Ishikawa (cell line): ENCODE measurements around the gene CD36.

ENCODE experiments used
- CEBPB ChIP-seq: IDR thresholded peaks from 2 replicates; pipeline ENCODE4 v1.6.1; 2012
- CREB1 ChIP-seq: IDR thresholded peaks from 2 replicates; pipeline ENCODE4 v1.6.1; 2012; ENCODE audit warnings: low read depth
- EGR1 ChIP-seq: IDR thresholded peaks from 2 replicates; pipeline ENCODE4 v1.6.1; 2012
- EP300 ChIP-seq: IDR thresholded peaks from 2 replicates; pipeline ENCODE4 v1.6.1; 2012; ENCODE audit warnings: borderline replicate concordance
- FOXM1 ChIP-seq: IDR thresholded peaks from 2 replicates; pipeline ENCODE4 v1.6.1; 2012; ENCODE audit warnings: low read depth, borderline replicate concordance
- NFIC ChIP-seq: IDR thresholded peaks from 2 replicates; pipeline ENCODE4 v1.6.1; 2012
- RAD21 ChIP-seq: IDR thresholded peaks from 2 replicates; pipeline ENCODE4 v1.6.1; 2012; ENCODE audit warnings: low read depth
- TAF1 ChIP-seq: IDR thresholded peaks from 2 replicates; pipeline ENCODE4 v1.6.1; 2012; ENCODE audit warnings: low read depth, mild to moderate bottlenecking
- TCF12 ChIP-seq: IDR thresholded peaks from 2 replicates; pipeline ENCODE4 v1.6.1; 2012; ENCODE audit warnings: low read depth
- TEAD4 ChIP-seq: IDR thresholded peaks from 2 replicates; pipeline ENCODE4 v1.6.1; 2012
- YY1 ChIP-seq: IDR thresholded peaks from 2 replicates; pipeline ENCODE4 v1.6.1; 2012; ENCODE audit warnings: low read depth
- ZBTB7A ChIP-seq: IDR thresholded peaks from 2 replicates; pipeline ENCODE4 v1.6.1; 2012; ENCODE audit warnings: low read depth
- TF ChIP-seq, protein P1 (sequence below): IDR thresholded peaks from 2 replicates; pipeline ENCODE4 v1.6.1; 2012; ENCODE audit warnings: low read depth, mild to moderate bottlenecking
- TF ChIP-seq, protein P2 (sequence below): IDR thresholded peaks from 2 replicates; pipeline ENCODE4 v1.6.1; 2012
- TF ChIP-seq, protein P3 (sequence below): IDR thresholded peaks from 2 replicates; pipeline ENCODE4 v1.6.1; 2012

CD36 gene

DNA sequence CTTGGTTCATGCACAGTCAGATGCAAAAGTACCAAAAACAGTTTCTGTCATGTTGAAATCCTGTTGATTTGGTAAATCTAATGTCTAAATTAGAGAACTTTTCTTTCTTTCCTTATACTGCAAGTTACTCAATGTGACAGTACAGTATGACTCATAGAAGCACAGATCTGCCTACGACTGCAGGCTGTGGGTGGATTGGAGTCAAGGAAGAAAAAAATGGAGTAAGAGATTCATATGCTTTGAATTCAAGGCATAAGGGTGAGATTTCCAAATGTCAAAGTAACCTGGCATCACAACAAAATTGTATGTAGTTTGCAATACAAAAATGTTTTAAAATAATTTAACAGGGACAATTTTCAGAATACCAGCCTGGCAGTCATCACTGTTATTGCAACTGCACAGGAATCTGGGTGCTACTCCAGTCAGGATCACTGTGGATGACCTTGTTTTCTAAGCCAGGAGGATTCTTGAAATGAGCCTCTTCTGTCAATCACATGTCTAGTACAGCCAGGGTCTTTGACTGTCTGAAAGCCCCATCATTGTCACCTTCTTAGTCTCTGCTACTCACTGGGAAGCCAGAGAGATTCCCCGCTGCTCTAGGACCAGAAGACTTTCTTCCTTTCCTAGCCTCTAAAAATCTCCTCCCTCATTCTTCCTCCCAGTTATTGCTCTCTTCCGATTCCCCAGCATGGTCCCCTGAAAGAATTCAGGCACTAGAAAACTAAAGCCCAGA, 83.6 kb downstream of the CD36 start:
- TF ChIP-seq, protein P1, sequence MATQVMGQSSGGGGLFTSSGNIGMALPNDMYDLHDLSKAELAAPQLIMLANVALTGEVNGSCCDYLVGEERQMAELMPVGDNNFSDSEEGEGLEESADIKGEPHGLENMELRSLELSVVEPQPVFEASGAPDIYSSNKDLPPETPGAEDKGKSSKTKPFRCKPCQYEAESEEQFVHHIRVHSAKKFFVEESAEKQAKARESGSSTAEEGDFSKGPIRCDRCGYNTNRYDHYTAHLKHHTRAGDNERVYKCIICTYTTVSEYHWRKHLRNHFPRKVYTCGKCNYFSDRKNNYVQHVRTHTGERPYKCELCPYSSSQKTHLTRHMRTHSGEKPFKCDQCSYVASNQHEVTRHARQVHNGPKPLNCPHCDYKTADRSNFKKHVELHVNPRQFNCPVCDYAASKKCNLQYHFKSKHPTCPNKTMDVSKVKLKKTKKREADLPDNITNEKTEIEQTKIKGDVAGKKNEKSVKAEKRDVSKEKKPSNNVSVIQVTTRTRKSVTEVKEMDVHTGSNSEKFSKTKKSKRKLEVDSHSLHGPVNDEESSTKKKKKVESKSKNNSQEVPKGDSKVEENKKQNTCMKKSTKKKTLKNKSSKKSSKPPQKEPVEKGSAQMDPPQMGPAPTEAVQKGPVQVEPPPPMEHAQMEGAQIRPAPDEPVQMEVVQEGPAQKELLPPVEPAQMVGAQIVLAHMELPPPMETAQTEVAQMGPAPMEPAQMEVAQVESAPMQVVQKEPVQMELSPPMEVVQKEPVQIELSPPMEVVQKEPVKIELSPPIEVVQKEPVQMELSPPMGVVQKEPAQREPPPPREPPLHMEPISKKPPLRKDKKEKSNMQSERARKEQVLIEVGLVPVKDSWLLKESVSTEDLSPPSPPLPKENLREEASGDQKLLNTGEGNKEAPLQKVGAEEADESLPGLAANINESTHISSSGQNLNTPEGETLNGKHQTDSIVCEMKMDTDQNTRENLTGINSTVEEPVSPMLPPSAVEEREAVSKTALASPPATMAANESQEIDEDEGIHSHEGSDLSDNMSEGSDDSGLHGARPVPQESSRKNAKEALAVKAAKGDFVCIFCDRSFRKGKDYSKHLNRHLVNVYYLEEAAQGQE = no peak
- TF ChIP-seq TEAD4 (no peak), YY1 (no peak)

DNA sequence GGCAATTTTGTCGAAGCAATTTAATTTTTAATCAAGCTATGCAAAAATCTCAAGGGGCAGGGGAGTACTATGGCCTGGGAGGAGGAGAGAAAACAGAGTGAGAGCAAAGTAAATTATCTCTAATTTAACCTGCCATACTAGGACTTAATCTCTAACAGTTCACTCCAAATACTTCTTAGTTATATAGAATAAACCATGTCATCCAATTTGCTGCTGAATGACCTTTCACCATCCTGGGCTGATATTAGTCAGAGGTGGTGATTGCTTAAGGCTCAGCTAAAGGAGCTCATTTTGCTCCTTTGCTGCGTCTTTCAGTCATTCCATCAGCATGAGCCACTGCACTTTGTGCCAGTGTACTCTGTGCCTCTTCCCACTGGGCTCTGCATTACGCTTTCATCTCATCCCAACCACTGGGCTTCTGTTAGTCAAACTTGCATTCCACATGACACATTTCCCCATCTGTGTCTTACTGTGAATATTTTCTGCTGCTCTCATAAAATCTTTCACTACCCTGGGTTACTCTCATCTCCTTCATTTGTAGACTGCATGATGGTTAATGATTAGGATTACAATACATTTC, 84.3 kb downstream of the CD36 start:
- TF ChIP-seq TEAD4 (peak; percentile 71), TCF12 (peak; percentile 80), EP300 (peak; percentile 75), CEBPB (peak; percentile 88), NFIC (peak; percentile 69)
- TF ChIP-seq, protein P2, sequence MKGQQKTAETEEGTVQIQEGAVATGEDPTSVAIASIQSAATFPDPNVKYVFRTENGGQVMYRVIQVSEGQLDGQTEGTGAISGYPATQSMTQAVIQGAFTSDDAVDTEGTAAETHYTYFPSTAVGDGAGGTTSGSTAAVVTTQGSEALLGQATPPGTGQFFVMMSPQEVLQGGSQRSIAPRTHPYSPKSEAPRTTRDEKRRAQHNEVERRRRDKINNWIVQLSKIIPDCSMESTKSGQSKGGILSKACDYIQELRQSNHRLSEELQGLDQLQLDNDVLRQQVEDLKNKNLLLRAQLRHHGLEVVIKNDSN = no peak
- TF ChIP-seq, protein P3, sequence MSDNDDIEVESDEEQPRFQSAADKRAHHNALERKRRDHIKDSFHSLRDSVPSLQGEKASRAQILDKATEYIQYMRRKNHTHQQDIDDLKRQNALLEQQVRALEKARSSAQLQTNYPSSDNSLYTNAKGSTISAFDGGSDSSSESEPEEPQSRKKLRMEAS = no peak

DNA sequence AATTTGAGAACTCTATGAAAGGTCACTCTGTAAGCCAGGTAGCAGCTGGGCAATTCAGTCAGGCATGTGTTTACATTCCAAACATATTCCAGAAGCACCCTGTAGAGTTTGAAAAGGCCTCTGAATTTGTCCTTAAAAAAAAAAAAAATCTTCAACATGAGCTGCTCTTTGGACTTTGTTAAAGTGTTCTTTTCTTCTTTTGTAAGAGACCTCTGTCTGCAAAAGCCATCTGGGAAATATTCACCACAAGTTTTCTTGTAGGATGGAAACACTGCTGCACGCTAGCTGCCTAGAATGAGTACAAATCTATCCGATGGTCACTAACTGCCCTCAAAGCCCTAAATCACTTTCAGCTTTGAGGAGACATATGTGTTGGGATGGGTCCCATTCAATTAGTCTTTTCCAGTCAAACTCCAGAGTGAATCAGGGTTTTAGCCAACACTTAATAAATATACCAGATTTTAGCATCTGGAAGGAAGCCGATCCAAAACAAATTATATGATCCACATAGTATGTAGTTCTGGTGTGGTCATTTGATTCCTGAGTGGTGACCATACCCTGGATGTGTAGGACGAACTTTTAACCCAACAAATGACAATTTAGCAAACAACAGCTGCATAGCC, 85.9 kb downstream of the CD36 start:
- TF ChIP-seq CEBPB (no peak), CREB1 (no peak), EP300 (peak; percentile 54; the same call in 1 of the 2 replicates), FOXM1 (no peak), ZBTB7A (no peak), TEAD4 (peak; percentile 92), NFIC (peak; percentile 51), YY1 (no peak), EGR1 (no peak), TCF12 (peak; percentile 79), TAF1 (no peak), RAD21 (no peak)
- TF ChIP-seq, protein P1 = no peak
- TF ChIP-seq, protein P2 = no peak
- TF ChIP-seq, protein P3 = no peak

DNA sequence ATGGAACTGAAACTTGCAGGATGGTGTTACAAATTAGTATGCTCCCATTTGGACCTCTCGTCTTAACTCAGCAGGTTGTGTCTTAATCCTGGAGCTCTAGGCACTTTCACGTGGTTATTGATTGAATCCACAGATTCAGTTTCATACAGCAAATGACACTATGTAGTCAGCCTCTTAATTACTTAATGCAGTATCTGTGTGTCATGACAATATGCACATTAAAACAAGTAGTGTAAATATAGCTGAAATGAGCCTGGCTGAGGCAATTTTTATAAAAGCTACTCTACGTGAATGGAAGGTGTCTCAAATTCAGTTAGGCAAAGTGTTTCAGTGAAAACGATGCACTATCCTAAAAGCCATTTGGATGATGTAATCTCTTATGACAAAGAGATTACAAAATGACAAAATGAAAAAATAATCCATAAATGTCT, 86.8 kb downstream of the CD36 start:
- TF ChIP-seq TEAD4 (no peak), EGR1 (no peak), CEBPB (0 out of 2 replicates have a peak, but pooled peaks have one; percentile 2)
- TF ChIP-seq, protein P2 = no peak
